Measurements from ENCODE around the gene GALNT1.
"Not testable (repeated sequence)": the region's sequence is repeated elsewhere in the genome, so short reads cannot be mapped to it uniquely, and the experiment has no call there.

GALNT1 gene

DNA sequence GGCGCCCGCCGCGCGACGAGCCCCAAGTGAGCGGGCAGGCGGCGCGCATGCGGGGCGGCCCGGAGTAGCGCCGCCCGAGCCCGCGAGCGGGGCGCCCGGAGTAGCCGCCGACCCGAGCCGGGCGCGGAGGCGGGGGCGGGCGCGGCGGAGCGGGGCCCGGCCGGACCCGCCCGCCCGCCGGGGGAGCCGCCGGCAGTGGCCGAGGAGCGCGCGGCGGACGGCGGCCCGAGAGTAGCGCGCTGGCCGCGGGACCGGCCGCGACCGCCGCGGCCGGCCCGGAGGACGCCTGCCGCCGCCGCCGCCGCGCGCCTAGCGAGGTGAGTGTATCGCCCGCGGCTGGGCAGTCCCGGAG, at the start of gene GALNT1:
Gene GALNT1, plus strand, starts transcription at position 195 of the 352 bp plus-strand sequence. CDS start 72,923 bp downstream, outside the sequence.
- DNase-seq (ENCODE audit: low read depth) = no peak

- no peak for DNase-seq (ENCODE audit: low read depth)
Observed at GRCh38 chr18:35533916-35534405, 47.6 kb upstream of the GALNT1 start.

- no peak for DNase-seq (ENCODE audit: low read depth)
Observed at GRCh38 chr18:35535297-35535696, 46.2 kb upstream of the GALNT1 start.

DNA sequence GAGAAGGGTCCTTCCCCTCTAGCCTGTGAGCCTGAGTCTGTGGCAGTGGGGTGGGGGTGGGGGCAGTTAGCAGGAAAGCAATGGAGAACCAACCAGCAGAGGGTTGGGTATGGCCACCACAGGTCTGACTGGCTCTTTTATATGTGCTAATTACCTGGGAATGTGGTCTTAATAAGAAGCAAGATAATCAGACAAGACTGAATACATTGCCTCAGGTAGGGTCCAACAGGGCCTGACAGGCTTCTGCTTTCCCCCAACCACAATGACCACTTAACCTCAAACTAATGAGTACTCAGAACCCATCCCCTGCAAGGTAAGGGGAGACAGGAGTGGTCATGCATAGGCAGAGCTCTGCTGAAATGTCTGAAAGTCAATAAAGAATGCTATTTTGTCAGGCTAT, 39.2 kb upstream of the GALNT1 start:
- no peak for DNase-seq (ENCODE audit: low read depth)

- DNase-seq (ENCODE audit: low read depth) = no peak
Observed at GRCh38 chr18:35547008-35547605, 34.4 kb upstream of the GALNT1 start.

- no peak for DNase-seq (ENCODE audit: low read depth)
Observed at GRCh38 chr18:35549564-35549963, 32.0 kb upstream of the GALNT1 start.

DNA sequence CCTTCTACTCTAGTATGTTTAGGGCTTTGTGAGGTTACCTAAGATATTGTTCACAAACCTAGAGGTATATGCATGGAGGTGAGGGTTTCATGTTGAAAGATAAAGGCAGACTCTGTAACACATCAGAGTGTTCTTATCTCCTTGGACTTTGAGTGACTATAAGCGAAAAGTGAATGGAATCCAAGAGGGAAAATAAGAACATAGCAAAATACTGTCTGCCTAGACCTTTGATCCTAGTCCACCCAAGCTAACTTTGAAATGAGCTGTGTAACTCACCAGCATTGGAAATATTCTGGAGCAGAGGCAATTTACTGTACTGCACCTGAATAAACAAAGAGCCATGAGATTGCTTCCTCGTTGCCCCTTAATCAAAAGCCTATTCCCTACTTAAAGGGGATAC, 28.2 kb upstream of the GALNT1 start:
- DNase-seq (ENCODE audit: low read depth) = no peak

DNA sequence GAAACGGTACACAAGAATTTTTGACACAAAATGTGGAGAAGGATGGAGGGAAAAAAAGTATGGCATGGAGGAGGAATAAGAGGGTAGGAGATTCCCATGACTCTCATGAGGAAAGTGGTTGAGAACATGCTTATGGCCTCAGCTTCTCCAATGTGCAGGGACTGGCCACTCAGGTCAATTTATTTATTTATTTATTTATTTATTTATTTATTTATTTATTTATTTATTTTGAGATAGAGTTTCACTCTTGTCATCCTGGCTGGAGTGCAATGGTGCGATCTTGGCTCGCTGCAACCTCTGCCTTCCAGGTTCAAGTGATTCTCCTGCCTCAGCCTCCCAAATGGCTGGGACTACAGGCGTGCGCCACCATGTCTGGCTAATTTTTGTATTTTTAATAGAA, 26.0 kb upstream of the GALNT1 start:
- DNase-seq (ENCODE audit: low read depth) = not testable (repeated sequence)

DNA sequence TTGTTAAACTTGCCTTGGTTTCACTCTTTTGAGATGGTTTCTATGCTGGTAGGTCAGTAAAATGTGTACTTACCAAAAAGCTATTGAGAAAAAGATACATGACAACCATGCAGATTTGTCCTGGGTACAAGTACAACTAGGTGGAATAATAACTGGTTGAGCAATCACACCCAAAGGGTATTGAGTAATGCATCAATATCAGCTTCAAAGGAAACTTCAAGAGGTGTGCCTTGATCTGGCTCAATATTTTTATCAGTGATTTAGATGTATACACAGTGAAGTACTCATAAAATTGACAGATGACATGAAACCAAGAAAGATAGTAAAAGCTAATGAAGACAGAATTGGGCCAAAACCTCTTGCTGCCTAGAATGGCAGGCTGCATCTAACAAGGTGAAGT, 21.7 kb upstream of the GALNT1 start:
- DNase-seq (ENCODE audit: low read depth) = no peak

DNA sequence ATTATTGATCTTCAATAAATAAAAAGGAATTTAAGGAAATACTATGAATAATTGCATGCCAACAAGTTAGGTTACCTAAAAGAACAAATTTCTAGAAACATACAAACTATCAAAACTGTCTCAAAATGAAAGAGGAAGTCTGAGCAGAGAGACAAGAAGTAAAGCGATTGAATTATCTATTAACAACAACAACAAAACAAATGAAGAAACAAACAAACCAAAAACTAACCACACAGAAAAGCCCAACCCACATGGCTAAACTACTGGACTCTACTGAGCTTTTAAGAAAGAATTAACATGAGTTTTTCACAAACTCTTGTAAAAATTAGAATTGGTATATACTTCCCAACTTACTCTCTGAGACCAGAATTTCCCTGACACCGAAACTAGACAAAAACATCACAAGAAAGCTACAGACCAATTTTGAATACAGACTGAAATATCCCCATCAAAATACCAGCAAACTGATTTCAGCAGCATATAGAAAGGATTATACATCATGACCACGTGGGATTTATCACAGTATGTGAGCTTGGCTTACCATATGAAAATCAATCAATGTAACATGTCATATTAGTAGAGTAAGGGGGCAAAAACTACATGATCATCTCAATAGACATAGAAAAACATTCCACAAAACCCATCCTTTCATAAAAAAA, 16.6 kb upstream of the GALNT1 start:
- no peak for DNase-seq (ENCODE audit: low read depth)

DNA sequence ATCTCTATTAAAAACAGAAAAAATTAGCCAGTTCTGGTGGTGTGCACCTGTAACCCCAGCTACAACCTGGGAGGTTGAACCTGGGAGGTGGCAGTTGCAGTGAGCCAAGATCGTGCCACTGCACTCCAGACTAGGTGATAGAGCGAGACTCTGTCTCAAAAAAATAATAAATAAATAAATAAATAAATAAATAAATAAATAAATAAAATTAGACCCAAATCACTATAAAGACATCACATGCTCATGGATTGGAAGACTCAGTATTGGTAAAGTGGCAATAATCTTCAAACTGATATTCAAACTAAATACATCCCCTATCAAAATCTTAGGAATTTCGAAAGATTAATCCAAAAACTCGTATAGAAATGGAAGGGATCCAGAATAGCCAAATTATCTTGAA, 15.5 kb upstream of the GALNT1 start:
- DNase-seq (ENCODE audit: low read depth) = no peak

- DNase-seq (ENCODE audit: low read depth) = no peak
Observed at GRCh38 chr18:35570182-35570581, 11.4 kb upstream of the GALNT1 start.

GRCh38 chr18:35571138-35571537, 10.4 kb upstream of the GALNT1 start:
- DNase-seq (ENCODE audit: low read depth) = peak; percentile 33

GRCh38 chr18:35572644-35573043, 8.9 kb upstream of the GALNT1 start:
- DNase-seq (ENCODE audit: low read depth) = peak; percentile 22

- DNase-seq (ENCODE audit: low read depth) = no peak
Observed at GRCh38 chr18:35573531-35573930, 8.0 kb upstream of the GALNT1 start.

DNA sequence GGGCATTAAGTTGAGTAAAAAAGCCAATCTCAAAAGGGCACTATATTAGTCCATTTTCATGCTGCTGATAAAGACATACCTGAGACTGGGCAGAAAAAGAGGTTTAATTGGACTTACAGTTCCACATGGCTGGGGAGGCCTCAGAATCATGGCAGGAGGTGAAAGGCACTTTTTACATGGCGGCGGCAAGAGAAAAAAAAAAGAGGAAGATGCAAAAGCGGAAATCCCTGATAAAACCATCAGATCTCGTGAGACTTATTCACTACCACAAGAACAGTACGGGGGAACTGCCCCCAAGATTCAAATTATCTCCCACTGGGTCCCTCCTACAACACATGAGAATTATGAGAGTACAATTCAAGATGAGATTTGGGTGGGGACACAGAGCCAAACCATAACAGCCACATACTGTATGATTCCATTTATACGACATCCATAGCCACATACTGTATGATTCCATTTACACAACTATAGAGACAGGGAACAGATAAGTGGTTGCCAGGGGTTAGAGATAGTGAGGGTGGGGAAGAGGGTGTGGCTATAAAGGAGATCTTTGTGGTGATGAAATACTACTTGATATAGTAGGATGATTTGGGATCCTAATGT, 5.2 kb upstream of the GALNT1 start:
- DNase-seq (ENCODE audit: low read depth) = not testable (repeated sequence)

DNA sequence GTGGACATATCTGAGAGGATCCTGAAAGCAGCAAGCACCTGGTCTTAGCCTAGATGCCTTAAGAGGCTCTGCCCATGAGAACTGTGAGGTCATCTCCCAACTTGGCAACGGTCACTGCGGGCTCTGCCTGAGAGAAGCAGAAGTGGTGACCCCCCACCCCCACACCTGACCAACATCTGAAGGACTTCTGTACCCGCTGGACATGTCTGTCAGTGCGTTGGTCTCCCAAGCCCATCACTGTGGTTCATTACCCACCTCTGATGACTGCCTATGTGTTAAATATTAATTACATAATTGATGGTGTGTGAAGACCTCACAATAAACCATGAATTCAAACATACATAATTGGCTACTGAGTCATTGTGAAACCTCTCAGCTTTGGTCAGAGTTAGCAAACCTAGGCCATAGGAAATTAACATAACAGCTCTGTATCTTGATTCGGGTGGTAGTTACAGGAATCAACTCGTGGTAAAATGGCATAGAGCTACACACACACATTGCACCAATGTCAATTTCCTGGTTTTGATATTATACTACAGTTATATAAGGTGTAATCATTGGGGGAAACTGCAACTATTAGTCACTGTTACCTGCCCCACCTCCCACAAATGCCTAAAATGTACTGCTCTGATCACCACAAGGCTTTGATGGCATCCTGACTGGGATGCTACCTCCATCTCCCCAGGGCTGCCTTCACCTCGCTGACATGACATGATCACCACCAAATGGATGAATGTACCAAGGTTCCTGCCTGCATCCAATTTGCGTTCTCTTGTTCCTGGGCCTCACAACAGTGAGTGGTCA, 4.3 kb upstream of the GALNT1 start:
- no peak for DNase-seq (ENCODE audit: low read depth)

DNA sequence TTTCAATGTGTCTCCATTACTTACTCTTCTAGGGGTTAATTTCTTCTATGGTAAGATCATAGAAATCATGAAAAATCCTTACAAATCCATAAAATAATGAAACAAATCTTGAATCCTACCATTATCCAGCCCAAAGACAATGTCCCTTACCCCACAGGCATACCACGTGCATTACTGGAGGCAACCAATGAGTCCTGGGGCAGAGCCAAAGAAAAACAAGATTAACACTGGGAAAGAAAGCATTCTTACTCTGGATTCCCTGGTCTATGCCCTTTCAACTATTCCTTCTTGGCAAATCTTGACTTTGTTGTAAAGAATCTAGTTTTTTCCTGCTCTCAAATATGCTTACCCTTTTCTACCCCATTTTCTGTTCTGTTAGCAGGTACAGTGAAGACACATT, 3.1 kb upstream of the GALNT1 start:
- no peak for DNase-seq (ENCODE audit: low read depth)

DNA sequence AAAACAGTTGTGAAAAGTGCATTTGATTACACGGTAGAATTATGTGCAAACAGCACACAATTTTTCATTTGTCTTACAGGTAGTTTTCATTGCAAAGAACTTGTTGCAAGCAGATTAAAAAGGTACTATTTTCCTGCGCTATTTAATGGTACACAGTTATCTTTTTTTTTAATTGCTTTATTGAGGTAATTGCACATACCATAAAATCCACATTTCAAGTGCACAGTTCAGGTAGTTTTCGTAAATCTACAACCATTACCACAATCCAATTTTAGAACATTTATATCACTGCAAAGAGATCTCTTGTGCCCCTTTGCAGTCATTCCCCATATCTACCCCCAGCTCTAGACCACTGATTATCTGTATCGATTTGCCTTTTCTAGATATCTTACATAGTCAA, 2.6 kb upstream of the GALNT1 start:
- DNase-seq (ENCODE audit: low read depth) = no peak

- peak; percentile 56 for DNase-seq (ENCODE audit: low read depth)
Observed at GRCh38 chr18:35580701-35581539, 620 bp upstream of the GALNT1 start.

DNA sequence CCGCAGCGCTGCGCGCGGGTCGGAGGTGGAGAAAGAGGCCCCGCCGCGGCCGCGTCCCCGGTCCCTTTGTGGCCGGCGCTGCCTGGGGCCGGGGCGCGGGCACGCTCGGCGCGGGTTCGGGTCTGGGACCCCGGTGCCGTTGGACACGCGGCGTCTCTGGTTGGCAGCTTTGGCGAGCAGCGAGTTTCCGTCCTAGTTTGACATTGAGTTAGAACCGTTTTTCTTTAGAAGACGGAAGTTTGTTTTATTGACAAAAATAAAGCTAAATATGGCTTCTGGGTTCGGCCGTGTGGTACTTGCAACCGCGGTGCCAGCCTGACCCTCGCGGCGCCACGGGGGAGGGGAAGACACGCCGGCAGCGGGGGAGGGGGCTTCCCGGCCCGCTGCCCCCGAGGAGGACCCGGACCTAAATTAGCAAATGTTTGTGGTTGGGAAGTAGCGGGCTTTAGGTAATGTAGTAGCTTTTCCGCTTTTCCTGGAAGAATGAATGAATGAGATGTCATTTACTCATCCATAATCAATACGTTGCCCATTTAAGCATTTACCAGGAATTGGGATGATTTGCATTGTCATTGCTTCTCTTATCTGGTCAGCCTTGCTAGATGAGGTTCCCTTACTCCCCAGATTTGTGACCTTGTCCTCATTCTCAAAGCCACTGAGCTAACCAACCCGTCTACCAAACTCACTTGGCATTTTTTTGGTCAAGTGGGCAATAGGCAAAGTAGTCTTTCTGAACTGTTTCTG, 530 bp downstream of the GALNT1 start:
- DNase-seq (ENCODE audit: low read depth) = peak; percentile 28
